ENCODE data around the gene APOF. TPM values are rescaled to one million over a fixed set of nuclear protein-coding genes. Genes with fewer than 3 reads are reported as not detected.

The APOF gene
- total RNA-seq, 1 experiment from 2014 or later: 0.17 TPM

- CTCF ChIA-PET: no interaction called here
- no peak overlapping the region for H3K9ac ChIP-seq (ENCODE audit: low read length)
- H3K36me3 ChIP-seq (ENCODE audit: control insufficient read depth in 1 of 2, insufficient read depth in 2 of 2, low read length in 2 of 2): peaks cover 20 to 37% of the 10 kb centered on the region in 2 experiments; a peak in 3 of 4 replicates
Observed at GRCh38 chr12:56351325-56351724, 11.3 kb downstream of the APOF start.

DNA sequence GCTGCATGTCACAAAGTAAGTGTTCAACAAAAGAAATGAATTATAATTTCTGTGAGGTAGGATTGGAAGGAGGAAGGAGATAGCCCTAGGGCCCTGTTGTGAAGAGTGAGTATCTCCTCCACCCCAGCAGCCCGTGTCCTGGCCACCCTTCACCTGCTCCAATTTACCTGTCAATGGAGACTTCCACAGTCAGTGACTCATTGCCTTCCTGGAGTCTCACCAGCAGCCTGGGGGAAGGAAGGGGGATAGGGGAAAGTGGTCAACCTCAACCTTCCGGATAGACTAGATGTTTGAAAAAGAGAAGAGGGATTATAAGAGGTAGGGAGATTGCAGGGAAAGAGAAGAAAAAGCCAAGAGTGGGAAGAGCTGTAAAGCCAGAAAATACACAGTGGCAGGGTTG lies 12.0 kb downstream of the APOF start:
- ChIA-PET RAD21 (ENCODE audit: low non-redundant PET in 1 of 2, low total read pairs in 2 of 2, uncharacterized antibody in 2 of 2, unreplicated experiment in 2 of 2) (no interaction called here), POLR2A (interaction anchor here (2.9 kb wide), 1 partner anchor 9 kb away, joined by 8 read pairs; the partner anchor contains the start of gene STAT2), CTCF (no interaction called here)
- BruUV-seq (replicated peaks): no TSS peak
- no peak for TF ChIP-seq YY1 (IDR thresholded peaks at IDR 0.05; ENCODE audit: extremely low read depth, insufficient replicate concordance, low read depth, low read length)
- TF ChIP-seq ZNF274 (IDR thresholded peaks at IDR 0.05; ENCODE audit: low read depth, low read length): no peak
- TF ChIP-seq, protein P1, sequence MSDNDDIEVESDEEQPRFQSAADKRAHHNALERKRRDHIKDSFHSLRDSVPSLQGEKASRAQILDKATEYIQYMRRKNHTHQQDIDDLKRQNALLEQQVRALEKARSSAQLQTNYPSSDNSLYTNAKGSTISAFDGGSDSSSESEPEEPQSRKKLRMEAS (IDR thresholded peaks at IDR 0.05): no peak
- TF ChIP-seq FOSL1 (IDR thresholded peaks at IDR 0.05; ENCODE audit: low read depth): no peak
- TF ChIP-seq TCF7L2 (IDR thresholded peaks at IDR 0.05; ENCODE audit: borderline replicate concordance, extremely low read depth, insufficient read depth, insufficient read length): no peak
- no peak for TF ChIP-seq EGR1 (IDR thresholded peaks at IDR 0.05; ENCODE audit: low read depth)
- no peak for TF ChIP-seq CEBPB (IDR thresholded peaks at IDR 0.05; ENCODE audit: low read depth)
- TF ChIP-seq EZH2 (IDR thresholded peaks at IDR 0.05): no peak
- no peak for TF ChIP-seq SRF (IDR thresholded peaks at IDR 0.05; ENCODE audit: low read depth)
- no peak for TF ChIP-seq SP1 (IDR thresholded peaks at IDR 0.05; ENCODE audit: low read depth)
- no peak for TF ChIP-seq RAD21 (IDR thresholded peaks at IDR 0.05; ENCODE audit: low read depth)
- TF ChIP-seq, protein P2, sequence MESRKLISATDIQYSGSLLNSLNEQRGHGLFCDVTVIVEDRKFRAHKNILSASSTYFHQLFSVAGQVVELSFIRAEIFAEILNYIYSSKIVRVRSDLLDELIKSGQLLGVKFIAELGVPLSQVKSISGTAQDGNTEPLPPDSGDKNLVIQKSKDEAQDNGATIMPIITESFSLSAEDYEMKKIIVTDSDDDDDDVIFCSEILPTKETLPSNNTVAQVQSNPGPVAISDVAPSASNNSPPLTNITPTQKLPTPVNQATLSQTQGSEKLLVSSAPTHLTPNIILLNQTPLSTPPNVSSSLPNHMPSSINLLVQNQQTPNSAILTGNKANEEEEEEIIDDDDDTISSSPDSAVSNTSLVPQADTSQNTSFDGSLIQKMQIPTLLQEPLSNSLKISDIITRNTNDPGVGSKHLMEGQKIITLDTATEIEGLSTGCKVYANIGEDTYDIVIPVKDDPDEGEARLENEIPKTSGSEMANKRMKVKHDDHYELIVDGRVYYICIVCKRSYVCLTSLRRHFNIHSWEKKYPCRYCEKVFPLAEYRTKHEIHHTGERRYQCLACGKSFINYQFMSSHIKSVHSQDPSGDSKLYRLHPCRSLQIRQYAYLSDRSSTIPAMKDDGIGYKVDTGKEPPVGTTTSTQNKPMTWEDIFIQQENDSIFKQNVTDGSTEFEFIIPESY (IDR thresholded peaks at IDR 0.05; ENCODE audit: extremely low read depth, insufficient replicate concordance, low read length): no peak
- no peak overlapping the region for H3K4me2 ChIP-seq (ENCODE audit: low read length)
- intact Hi-C loops (cut with micrococcal nuclease): loop anchor here (1.0 kb wide), 1 partner anchor 13 kb away; no protein-coding TSS in a partner anchor
- no peaks in the 10 kb centered on the region for H4K20me1 ChIP-seq (ENCODE audit: insufficient read depth)
- H3K4me3 ChIP-seq (replicated peaks in 1 of 2; ENCODE audit: low read depth in 1 of 2, low read length in 2 of 2): no peak overlapping the region
- no peaks in the 10 kb centered on the region for H3K4me1 ChIP-seq (ENCODE audit: control insufficient read depth in 1 of 2, insufficient read depth in 2 of 2, low read length in 2 of 2)
- H3K79me2 ChIP-seq (ENCODE audit: insufficient read depth, low read length): no peaks in the 10 kb centered on the region
- ATAC-seq: no peak
- H3K27me3 ChIP-seq (ENCODE audit: insufficient read depth, low read length): no peaks in the 10 kb centered on the region
- DNase-seq (ENCODE audit: low read depth, low spot score): no peak
- H3K9ac ChIP-seq (ENCODE audit: low read length): no peak overlapping the region
- no peak overlapping the region for H2AFZ ChIP-seq (ENCODE audit: low read depth, low read length, poor library complexity, severe bottlenecking)
- peaks cover 25 to 33% of the 10 kb centered on the region in 2 experiments; a peak in 3 of 4 replicates for H3K36me3 ChIP-seq (ENCODE audit: control insufficient read depth in 1 of 2, insufficient read depth in 2 of 2, low read length in 2 of 2)
- H3K9me2 ChIP-seq (ENCODE audit: insufficient read depth): no peaks in the 10 kb centered on the region
- no peaks in the 10 kb centered on the region for H3K9me3 ChIP-seq (ENCODE audit: control insufficient read depth in 1 of 2, insufficient read depth in 1 of 2, low read depth in 1 of 2, low read length in 2 of 2)
- no peak overlapping the region for H3K27ac ChIP-seq (ENCODE audit: low read depth, low read length)

More at GRCh38 chr12:56351325-56351724, 11.3 kb downstream of the APOF start:
- Histone ChIP-seq H3K79me2 (ENCODE audit: insufficient read depth, low read length) (no peaks in the 10 kb centered on the region), H3K4me3 (replicated peaks in 1 of 2; ENCODE audit: low read depth in 1 of 2, low read length in 2 of 2) (no peak overlapping the region), H3K4me1 (ENCODE audit: control insufficient read depth in 1 of 2, insufficient read depth in 2 of 2, low read length in 2 of 2) (no peaks in the 10 kb centered on the region), H2AFZ (ENCODE audit: low read depth, low read length, poor library complexity, severe bottlenecking) (no peak overlapping the region), H3K27me3 (ENCODE audit: insufficient read depth, low read length) (no peaks in the 10 kb centered on the region), H3K4me2 (ENCODE audit: low read length) (no peak overlapping the region), H3K9me2 (ENCODE audit: insufficient read depth) (no peaks in the 10 kb centered on the region), H4K20me1 (ENCODE audit: insufficient read depth) (no peaks in the 10 kb centered on the region), H3K27ac (ENCODE audit: low read depth, low read length) (no peak overlapping the region), H3K9me3 (ENCODE audit: control insufficient read depth in 1 of 2, insufficient read depth in 1 of 2, low read depth in 1 of 2, low read length in 2 of 2) (no peaks in the 10 kb centered on the region)
- intact Hi-C loops (cut with micrococcal nuclease): loop anchor here (1.0 kb wide), 1 partner anchor 14 kb away; no protein-coding TSS in a partner anchor
- POLR2A ChIA-PET: interaction anchor here (1.0 kb wide), 1 partner anchor 9 kb away, joined by 4 read pairs; the partner anchor contains the start of gene STAT2
- BruUV-seq (replicated peaks): no TSS peak
- TF ChIP-seq, protein P3, sequence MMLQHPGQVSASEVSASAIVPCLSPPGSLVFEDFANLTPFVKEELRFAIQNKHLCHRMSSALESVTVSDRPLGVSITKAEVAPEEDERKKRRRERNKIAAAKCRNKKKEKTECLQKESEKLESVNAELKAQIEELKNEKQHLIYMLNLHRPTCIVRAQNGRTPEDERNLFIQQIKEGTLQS (IDR thresholded peaks at IDR 0.05): no peak
- TF ChIP-seq SP1 (IDR thresholded peaks at IDR 0.05; ENCODE audit: low read depth): no peak
- no peak for TF ChIP-seq RAD21 (IDR thresholded peaks at IDR 0.05; ENCODE audit: low read depth)
- no peak for TF ChIP-seq POLR2AphosphoS5 (IDR thresholded peaks at IDR 0.05; ENCODE audit: low read depth, low read length)
- no peak for TF ChIP-seq CBX3 (IDR thresholded peaks at IDR 0.05; ENCODE audit: low read depth)
- ATAC-seq (no peak), DNase-seq (ENCODE audit: low read depth, low spot score) (no peak)
- RAD21 ChIA-PET (ENCODE audit: low non-redundant PET in 1 of 2, low total read pairs in 2 of 2, uncharacterized antibody in 2 of 2, unreplicated experiment in 2 of 2): no interaction called here
